ENCODE results near the gene HPN.

GRCh38 chr19:35013041-35013819 lies 28.3 kb upstream of the HPN start:
- TF ChIP-seq CTCF (IDR thresholded peaks at IDR 0.05) (peak; percentile 84 to 100 (median 98)), POLR2A (IDR thresholded peaks at IDR 0.05) (no peak)
